Nephron (organoid): ENCODE data around the gene PADI1.

ENCODE experiments used
- H3K27ac Mint-ChIP-seq, 3 experiments: 2 replicates each; pipeline ENCODE4 v1.8.0; 2020; ENCODE audit warnings: mixed read lengths in 3 of 3, mild to moderate bottlenecking in 2 of 3, moderate library complexity in 1 of 3
- H3K27me3 Mint-ChIP-seq: 2 replicates; pipeline ENCODE4 v1.8.0; 2021; ENCODE audit warnings: low read depth, mild to moderate bottlenecking, moderate library complexity, mixed read lengths
- H3K36me3 Mint-ChIP-seq: 2 replicates; pipeline ENCODE4 v1.8.0; 2020; ENCODE audit warnings: low read depth, mixed read lengths
- H3K4me1 Mint-ChIP-seq: 2 replicates; pipeline ENCODE4 v1.8.0; 2020; ENCODE audit warnings: mixed read lengths
- H3K4me3 Mint-ChIP-seq, 3 experiments: 2 replicates each; pipeline ENCODE4 v1.8.0; 2020; ENCODE audit warnings: mild to moderate bottlenecking in 3 of 3, mixed read lengths in 3 of 3, moderate library complexity in 2 of 3
- H3K9me3 Mint-ChIP-seq: 2 replicates; pipeline ENCODE4 v1.8.0; 2020; ENCODE audit warnings: mixed read lengths
- TF ChIP-seq, protein P1 (sequence below), 3 experiments: fragments of 200-600 bp; sonication (generic); IDR thresholded peaks; one replicate each; pipeline ENCODE4 v1.5.0; 2021; ENCODE audit warnings: antibody characterized with exemption in 3 of 3; ENCODE audit not compliant: unreplicated experiment in 3 of 3

PADI1 gene

DNA sequence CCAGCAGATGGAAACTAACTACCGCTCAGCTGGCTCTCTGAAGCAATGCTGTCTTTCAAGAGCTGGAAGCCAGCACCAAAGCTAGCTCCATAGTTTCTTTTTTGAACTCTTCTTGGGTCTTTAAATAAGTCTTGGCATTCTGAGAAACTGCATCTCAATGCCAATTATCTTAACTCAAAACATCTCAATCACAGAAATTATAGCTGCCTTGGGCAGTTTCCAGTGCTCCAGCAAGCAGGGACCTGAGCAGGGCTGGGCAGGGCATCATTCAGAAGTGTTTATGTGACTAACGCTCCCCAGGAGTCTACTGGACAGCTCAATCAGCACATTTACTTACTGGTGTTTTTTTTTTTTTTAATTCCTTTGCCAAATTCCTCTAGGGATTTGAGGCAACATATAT, 84.8 kb downstream of the PADI1 start:
- Mint-ChIP-seq H3K9me3 (no peaks in the 10 kb centered on the region), H3K4me1 (no peaks in the 10 kb centered on the region), H3K27ac (no peak overlapping the region), H3K4me3 (no peak overlapping the region), H3K27me3 (peaks cover 19% of the 10 kb centered on the region), H3K36me3 (no peaks in the 10 kb centered on the region)
- TF ChIP-seq, protein P1, sequence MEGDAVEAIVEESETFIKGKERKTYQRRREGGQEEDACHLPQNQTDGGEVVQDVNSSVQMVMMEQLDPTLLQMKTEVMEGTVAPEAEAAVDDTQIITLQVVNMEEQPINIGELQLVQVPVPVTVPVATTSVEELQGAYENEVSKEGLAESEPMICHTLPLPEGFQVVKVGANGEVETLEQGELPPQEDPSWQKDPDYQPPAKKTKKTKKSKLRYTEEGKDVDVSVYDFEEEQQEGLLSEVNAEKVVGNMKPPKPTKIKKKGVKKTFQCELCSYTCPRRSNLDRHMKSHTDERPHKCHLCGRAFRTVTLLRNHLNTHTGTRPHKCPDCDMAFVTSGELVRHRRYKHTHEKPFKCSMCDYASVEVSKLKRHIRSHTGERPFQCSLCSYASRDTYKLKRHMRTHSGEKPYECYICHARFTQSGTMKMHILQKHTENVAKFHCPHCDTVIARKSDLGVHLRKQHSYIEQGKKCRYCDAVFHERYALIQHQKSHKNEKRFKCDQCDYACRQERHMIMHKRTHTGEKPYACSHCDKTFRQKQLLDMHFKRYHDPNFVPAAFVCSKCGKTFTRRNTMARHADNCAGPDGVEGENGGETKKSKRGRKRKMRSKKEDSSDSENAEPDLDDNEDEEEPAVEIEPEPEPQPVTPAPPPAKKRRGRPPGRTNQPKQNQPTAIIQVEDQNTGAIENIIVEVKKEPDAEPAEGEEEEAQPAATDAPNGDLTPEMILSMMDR (IDR thresholded peaks at IDR 0.05; ENCODE audit: unreplicated experiment in 3 of 3): no peak

DNA sequence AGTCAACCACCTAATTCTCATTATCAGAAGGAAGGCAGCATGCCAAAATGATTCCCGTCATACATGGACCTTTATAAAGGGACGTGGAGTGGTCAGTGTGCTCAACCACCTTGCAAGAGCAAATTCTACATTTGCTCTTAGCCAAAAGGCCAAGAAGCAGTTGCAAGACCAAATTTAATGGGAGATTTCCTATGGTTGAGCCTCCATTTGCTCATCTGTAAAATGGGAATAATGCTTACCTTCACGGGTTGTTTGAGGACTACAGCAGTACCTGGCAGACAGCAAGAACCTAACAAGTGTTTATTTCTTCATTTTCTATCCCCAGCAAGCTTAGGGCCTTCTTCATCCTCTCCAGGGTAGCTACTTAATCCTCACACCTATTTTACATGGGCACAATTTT, 85.6 kb downstream of the PADI1 start:
- no peaks in the 10 kb centered on the region for H3K36me3 Mint-ChIP-seq
- H3K27me3 Mint-ChIP-seq: peaks cover 16% of the 10 kb centered on the region
- no peak overlapping the region for H3K4me3 Mint-ChIP-seq
- no peak overlapping the region for H3K27ac Mint-ChIP-seq
- no peaks in the 10 kb centered on the region for H3K4me1 Mint-ChIP-seq
- TF ChIP-seq, protein P1 (IDR thresholded peaks at IDR 0.05; ENCODE audit: unreplicated experiment in 3 of 3): no peak
- no peaks in the 10 kb centered on the region for H3K9me3 Mint-ChIP-seq

DNA sequence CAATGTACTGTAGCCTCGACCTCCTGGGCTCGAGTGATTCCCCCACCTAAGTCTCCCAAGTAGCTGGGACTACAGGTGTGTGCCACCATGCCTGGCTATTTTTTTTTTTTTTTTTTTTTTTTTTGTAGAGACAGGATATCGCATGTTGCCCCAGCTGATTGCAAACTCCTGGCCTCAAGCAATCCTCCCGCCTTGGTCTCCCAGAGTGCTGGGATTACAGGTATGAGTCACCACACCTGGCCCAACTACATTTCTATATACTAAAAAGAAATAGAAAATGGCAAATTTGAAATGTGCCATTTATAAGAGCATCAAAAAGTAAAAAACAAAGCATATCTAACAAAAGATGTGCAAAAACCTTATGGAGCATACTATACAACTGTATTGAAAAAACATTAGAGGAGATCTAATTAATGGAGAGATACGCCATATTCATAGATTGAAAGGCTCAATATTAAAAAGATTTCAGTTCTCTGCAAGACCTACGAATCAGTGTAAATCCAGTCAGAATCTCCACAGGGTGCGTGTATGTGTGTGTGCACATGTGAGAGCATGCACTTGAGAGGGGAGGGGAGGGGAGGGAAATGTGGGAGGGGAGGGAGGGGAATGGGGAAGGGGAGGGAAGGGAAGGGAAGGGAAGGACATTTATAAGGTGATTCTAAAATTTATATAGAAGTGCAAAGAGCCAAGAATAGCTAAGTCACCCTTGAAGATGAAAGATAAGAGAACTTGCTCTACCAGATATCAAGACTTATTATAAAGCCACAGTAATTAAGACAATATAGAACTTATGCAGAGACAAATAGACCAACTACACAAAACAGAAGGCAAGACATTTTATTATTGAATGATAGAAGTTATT, 87.6 kb downstream of the PADI1 start:
- Mint-ChIP-seq H3K27ac (no peak overlapping the region), H3K4me3 (no peak overlapping the region), H3K27me3 (peaks cover 16% of the 10 kb centered on the region), H3K36me3 (no peaks in the 10 kb centered on the region), H3K9me3 (no peaks in the 10 kb centered on the region), H3K4me1 (no peaks in the 10 kb centered on the region)
- TF ChIP-seq, protein P1 (IDR thresholded peaks at IDR 0.05; ENCODE audit: unreplicated experiment in 3 of 3): no peak

DNA sequence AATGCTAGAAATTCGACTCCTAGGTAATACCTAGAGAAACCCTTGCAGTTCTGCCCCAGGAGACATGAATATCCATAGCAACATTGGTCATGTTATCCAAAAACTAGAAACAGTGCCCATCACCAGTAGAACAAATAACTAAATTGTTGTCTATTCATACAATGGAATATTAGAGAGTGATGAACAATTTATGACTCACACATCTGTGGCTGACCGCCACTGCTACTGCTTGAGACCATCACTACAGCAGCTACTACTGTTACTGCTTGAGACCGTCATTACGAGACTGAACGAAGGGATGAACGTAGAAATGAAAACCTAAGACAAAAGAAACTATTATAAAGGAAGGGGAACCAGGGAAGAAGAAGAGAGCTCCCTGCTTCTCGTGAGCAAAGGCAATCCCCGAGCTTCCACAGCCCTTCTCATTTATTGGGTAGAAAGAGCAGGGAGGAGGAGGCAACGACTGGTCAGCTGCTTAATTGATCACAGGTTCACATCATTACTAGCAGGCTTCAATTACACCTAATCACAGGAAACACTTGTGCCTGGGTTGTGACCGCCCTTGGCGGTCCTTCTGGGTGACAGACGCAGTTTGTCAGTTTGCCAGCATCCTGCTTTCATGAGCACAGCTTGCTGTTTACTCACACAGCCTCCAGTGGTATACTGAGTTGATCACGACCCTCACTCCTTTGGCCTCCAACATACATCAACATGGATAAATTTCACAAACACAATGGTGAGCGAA, 88.9 kb downstream of the PADI1 start:
- no peaks in the 10 kb centered on the region for H3K36me3 Mint-ChIP-seq
- no peaks in the 10 kb centered on the region for H3K4me1 Mint-ChIP-seq
- H3K27me3 Mint-ChIP-seq: peaks cover 16% of the 10 kb centered on the region
- peaks cover 2% of the 10 kb centered on the region for H3K9me3 Mint-ChIP-seq
- TF ChIP-seq, protein P1 (IDR thresholded peaks at IDR 0.05; ENCODE audit: unreplicated experiment in 3 of 3): no peak
- H3K27ac Mint-ChIP-seq: no peak overlapping the region
- H3K4me3 Mint-ChIP-seq: no peak overlapping the region

DNA sequence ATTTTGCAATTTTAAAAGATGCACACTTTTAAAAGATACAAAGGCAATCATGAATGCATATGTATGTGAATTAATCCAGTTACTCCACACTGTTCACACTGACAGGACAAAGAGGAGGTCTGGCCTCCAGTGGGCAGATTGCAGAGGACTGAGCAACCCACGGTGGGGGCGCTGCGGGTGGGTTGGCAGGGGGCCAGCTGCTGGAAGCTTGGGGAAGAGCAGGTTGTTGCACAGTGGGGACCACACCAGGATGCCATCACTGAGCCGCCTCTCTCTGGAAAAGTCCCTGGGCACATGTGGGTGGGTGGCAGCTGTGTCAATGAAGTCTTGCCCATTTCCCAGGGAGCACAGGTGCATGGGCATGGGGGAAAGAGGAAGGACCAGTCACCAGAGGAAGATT, 90.4 kb downstream of the PADI1 start:
- Mint-ChIP-seq H3K27me3 (peaks cover 9% of the 10 kb centered on the region), H3K27ac (no peak overlapping the region), H3K4me1 (no peaks in the 10 kb centered on the region), H3K9me3 (peaks cover 10% of the 10 kb centered on the region), H3K36me3 (no peaks in the 10 kb centered on the region), H3K4me3 (no peak overlapping the region)
- TF ChIP-seq, protein P1 (IDR thresholded peaks at IDR 0.05; ENCODE audit: unreplicated experiment in 3 of 3): no peak
